Measurements from ENCODE around the gene TMEM270. TPM values are rescaled to one million over a fixed set of nuclear protein-coding genes. Genes with fewer than 3 reads are reported as not detected.
"Not testable (repeated sequence)": the region's sequence is repeated elsewhere in the genome, so short reads cannot be mapped to it uniquely, and the experiment has no call there.

The TMEM270 gene
- not detected for total RNA-seq

- Mint-ChIP-seq H3K4me3 (no peak within 1 kb of the TSS), H3K36me3 (ENCODE audit: low read depth) (no peaks in the 10 kb centered on the region), H3K27ac (no peak within 1 kb of the TSS), H3K9me3 (ENCODE audit: low read depth) (no peaks in the 10 kb centered on the region), H3K4me1 (peaks cover under 1% of the 10 kb centered on the region), H3K27me3 (peaks cover 12% of the 10 kb centered on the region)
- DNase-seq, result no peak
- ATAC-seq, result no peak
- ChIA-PET POLR2A (no interaction called here), CTCF (no interaction called here)
- intact Hi-C loops (cut with DNase I, micrococcal nuclease), result no loop called here
Observed at GRCh38 chr7:73860859-73861258, at the start of gene TMEM270. Gene TMEM270 (plus strand): TSS chr7:73861159. CDS start chr7:73861195, 36 bp downstream.

GRCh38 chr7:73811760-73812168 is 49.2 kb upstream of the TMEM270 start:
- H3K27me3 Mint-ChIP-seq, result peaks cover 7% of the 10 kb centered on the region
- intact Hi-C loops (cut with DNase I, micrococcal nuclease), result loop anchor here (1.0 kb wide), 1 partner anchor 44 kb away; no protein-coding TSS in a partner anchor
- peak; percentile 79 for DNase-seq
- no peak overlapping the region for H3K4me3 Mint-ChIP-seq
- H3K36me3 Mint-ChIP-seq (ENCODE audit: low read depth), result no peaks in the 10 kb centered on the region
- no peaks in the 10 kb centered on the region for H3K9me3 Mint-ChIP-seq (ENCODE audit: low read depth)
- H3K4me1 Mint-ChIP-seq, result no peaks in the 10 kb centered on the region
- peak; percentile 86 for ATAC-seq
- ChIA-PET CTCF (interaction anchor here (0.6 to 2.1 kb wide), 6 partner anchors 16 to 534 kb away, joined by 3 to 15 read pairs (median 4); no protein-coding TSS in a partner anchor), POLR2A (no interaction called here)
- H3K27ac Mint-ChIP-seq, result no peak overlapping the region

DNA sequence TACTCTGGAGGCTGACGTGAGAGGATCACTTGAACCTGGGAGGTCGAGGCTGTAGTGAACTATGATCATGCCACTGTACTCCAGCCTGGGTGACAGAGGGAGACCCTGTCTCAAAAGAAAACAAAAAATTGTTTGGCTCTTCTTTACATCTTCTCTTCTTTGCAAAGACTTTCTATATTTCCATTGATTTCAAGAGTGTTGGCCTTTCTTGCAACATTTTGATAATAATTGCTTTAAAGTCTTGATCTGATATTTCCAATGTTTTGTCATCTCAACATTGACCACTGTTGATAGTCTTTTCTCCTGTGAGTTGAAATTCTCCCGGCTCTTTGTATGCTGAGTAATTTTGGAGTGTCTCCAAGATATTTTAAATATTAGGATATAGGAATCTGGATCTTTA is 48.0 kb upstream of the TMEM270 start:
- H3K27me3 Mint-ChIP-seq, result peaks cover 7% of the 10 kb centered on the region
- no peak overlapping the region for H3K27ac Mint-ChIP-seq
- no peaks in the 10 kb centered on the region for H3K36me3 Mint-ChIP-seq (ENCODE audit: low read depth)
- H3K4me1 Mint-ChIP-seq, result no peaks in the 10 kb centered on the region
- ChIA-PET CTCF (interaction anchor here (2.1 kb wide), 1 partner anchor 41 kb away, joined by 15 read pairs; no protein-coding TSS in a partner anchor), POLR2A (no interaction called here)
- intact Hi-C loops (cut with DNase I, micrococcal nuclease), result no loop called here
- no peak for ATAC-seq
- no peaks in the 10 kb centered on the region for H3K9me3 Mint-ChIP-seq (ENCODE audit: low read depth)
- no peak overlapping the region for H3K4me3 Mint-ChIP-seq
- DNase-seq, result no peak

DNA sequence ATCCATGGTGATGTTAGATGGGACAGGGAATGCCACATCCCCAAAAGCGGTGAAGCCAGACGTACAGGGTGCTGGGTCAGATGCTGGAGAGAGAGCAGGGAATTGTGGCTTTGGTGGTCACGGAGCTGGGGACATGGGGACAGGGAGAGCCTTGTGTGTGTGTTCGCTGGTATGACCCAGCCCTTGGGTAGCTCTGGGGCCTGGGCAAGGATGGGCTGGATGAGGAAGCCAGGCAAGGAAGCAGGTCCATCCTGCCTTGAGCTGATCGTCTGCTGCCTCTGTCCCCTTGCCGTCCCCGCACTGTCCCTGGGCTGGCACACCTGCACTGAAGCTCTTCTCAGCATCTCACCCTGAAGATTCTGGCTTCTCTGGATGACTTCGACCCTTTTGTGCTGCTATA is 45.5 kb upstream of the TMEM270 start:
- CTCF ChIA-PET, result no interaction called here
- ATAC-seq, result no peak

DNA sequence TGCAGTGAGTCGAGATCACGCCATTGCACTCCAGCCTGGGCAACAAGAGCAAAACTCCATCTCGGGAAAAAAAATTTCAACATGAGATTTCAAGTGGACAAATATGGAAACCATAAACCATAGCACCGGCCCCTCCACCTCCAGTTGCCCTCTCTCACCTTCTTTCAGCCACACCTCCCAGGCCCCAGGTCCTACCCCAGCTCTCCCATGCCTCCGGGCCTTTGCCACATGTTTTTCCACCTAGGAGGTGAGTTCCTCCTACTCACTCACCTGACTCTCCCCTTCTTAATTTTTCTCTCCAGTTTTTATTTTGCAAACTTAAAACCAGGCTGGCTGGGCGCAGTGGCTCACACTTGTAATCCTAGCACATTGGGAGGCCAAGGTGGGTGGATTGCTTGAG is 43.8 kb upstream of the TMEM270 start:
- no peak for DNase-seq
- ChIA-PET POLR2A (no interaction called here), CTCF (no interaction called here)
- H3K4me1 Mint-ChIP-seq, result no peaks in the 10 kb centered on the region
- H3K36me3 Mint-ChIP-seq (ENCODE audit: low read depth), result no peaks in the 10 kb centered on the region
- H3K27me3 Mint-ChIP-seq, result peaks cover 7% of the 10 kb centered on the region
- H3K9me3 Mint-ChIP-seq (ENCODE audit: low read depth), result no peaks in the 10 kb centered on the region
- no peak for ATAC-seq
- H3K4me3 Mint-ChIP-seq, result no peak overlapping the region
- intact Hi-C loops (cut with DNase I, micrococcal nuclease), result no loop called here
- no peak overlapping the region for H3K27ac Mint-ChIP-seq

More for the DNA sequence above, 45.5 kb upstream of the TMEM270 start:
- H3K27ac Mint-ChIP-seq, result no peak overlapping the region
- no peaks in the 10 kb centered on the region for H3K9me3 Mint-ChIP-seq (ENCODE audit: low read depth)
- H3K4me3 Mint-ChIP-seq, result no peak overlapping the region
- no peaks in the 10 kb centered on the region for H3K36me3 Mint-ChIP-seq (ENCODE audit: low read depth)
- POLR2A ChIA-PET, result no interaction called here
- peaks cover 9% of the 10 kb centered on the region for H3K27me3 Mint-ChIP-seq
- H3K4me1 Mint-ChIP-seq, result no peaks in the 10 kb centered on the region
- no peak for DNase-seq
- intact Hi-C loops (cut with DNase I, micrococcal nuclease), result no loop called here

DNA sequence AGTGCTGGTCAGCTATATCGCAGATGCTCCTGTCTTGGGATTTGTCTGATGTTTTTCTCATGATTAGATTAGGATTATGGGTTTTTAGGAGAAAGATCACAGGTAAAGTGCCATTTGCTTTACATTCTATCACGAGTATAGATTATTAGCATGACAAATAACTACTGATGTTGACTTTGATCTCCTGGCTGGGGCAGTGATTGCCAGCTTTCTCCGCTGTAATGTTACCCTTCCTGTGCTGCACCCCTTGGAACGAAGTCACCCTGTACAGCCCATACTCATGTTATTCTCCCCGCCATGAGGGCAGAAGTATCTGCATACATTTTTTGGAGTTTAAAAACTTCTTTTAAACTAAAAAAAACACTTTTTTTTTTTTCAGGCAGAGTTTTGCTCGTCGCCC is 40.9 kb upstream of the TMEM270 start:
- Mint-ChIP-seq H3K4me1 (peaks cover 2% of the 10 kb centered on the region), H3K36me3 (ENCODE audit: low read depth) (no peaks in the 10 kb centered on the region), H3K4me3 (no peak overlapping the region), H3K9me3 (ENCODE audit: low read depth) (no peaks in the 10 kb centered on the region), H3K27ac (no peak overlapping the region), H3K27me3 (peaks cover 4% of the 10 kb centered on the region)
- DNase-seq, result no peak
- ChIA-PET POLR2A (no interaction called here), CTCF (no interaction called here)
- intact Hi-C loops (cut with DNase I, micrococcal nuclease), result no loop called here
- ATAC-seq, result no peak

- CTCF ChIA-PET; H3K9me3 Mint-ChIP-seq (ENCODE audit: low read depth); H3K27ac Mint-ChIP-seq; H3K4me1 Mint-ChIP-seq; POLR2A ChIA-PET; H3K27me3 Mint-ChIP-seq; intact Hi-C loops (cut with DNase I, micrococcal nuclease); DNase-seq; H3K36me3 Mint-ChIP-seq (ENCODE audit: low read depth); ATAC-seq; H3K4me3 Mint-ChIP-seq: not testable (repeated sequence)
Observed at GRCh38 chr7:73821597-73822285, 39.2 kb upstream of the TMEM270 start.

DNA sequence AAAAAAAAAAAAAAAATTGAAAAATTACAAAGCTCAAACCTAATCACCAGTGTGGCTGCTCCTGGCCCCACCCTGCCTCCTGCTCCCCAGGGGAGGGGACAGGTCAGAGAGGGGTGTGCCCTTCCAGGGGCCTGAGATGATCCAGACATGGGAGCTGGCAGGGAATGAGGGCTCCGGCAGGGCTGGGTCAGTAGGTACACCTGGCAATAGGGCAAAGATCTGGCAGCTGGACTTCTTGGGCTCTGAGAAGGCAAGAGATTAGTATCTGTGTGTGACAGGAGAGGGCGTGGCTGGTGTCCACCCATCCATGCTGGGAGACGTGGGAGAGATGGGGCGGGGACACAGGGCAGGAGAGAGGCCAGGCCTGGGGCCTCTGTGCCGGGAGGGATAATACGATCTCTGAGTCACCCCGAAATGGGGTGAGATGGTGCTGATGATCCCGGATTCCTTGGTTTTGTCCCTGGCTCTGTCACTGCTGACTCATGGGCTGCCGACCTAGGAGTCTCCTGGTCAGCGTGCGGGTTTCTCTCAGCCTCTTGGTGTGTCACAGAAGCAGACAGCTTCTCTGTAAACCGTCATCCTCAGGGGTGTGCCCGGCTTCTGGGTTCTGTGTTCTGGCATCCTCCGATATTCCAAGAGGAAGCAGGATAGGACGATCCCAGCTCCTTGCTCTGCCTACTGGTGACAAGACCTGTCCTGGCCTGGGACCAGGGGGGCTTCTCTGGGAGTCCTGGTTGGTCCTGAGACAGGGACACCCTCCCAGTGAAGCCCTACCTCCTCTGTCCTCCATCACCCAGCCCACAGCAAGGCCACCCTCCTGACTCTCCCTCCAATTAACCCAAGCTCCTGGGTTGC is 38.4 kb upstream of the TMEM270 start:
- H3K27ac Mint-ChIP-seq, result no peak overlapping the region
- no peak for ATAC-seq
- H3K36me3 Mint-ChIP-seq (ENCODE audit: low read depth), result no peaks in the 10 kb centered on the region
- ChIA-PET CTCF (interaction anchor here (1.7 kb wide), 1 partner anchor 32 kb away, joined by 6 read pairs; no protein-coding TSS in a partner anchor), POLR2A (no interaction called here)
- DNase-seq, result no peak
- intact Hi-C loops (cut with DNase I, micrococcal nuclease), result no loop called here
- H3K27me3 Mint-ChIP-seq, result peaks cover 2% of the 10 kb centered on the region
- H3K9me3 Mint-ChIP-seq (ENCODE audit: low read depth), result no peaks in the 10 kb centered on the region
- H3K4me3 Mint-ChIP-seq, result no peak overlapping the region
- peaks cover 14% of the 10 kb centered on the region for H3K4me1 Mint-ChIP-seq

DNA sequence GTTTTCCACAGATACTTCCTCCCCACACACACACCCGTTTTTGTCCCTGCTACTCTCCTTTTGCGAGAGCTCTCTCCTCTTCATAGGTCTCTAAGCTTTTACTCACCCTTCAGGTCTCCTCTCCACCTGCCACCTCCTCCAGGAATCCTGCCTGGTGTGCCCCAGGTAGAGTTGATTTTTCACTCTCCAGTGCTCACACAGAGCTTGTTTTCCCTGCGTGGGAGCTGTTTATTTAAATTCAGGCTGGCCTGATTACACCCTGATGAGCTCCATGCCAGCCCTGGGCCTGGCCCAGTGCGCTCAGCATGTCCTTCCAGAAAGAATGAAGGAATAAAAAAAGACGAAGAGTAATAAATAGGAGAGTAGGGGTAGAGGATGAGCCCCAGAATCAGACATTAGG is 37.7 kb upstream of the TMEM270 start:
- ATAC-seq (no peak), DNase-seq (no peak)
- peaks cover 2% of the 10 kb centered on the region for H3K27me3 Mint-ChIP-seq
- intact Hi-C loops (cut with DNase I, micrococcal nuclease), result no loop called here
- H3K4me3 Mint-ChIP-seq, result no peak overlapping the region
- H3K4me1 Mint-ChIP-seq, result peaks cover 20% of the 10 kb centered on the region
- H3K27ac Mint-ChIP-seq, result no peak overlapping the region
- H3K36me3 Mint-ChIP-seq (ENCODE audit: low read depth), result no peaks in the 10 kb centered on the region
- ChIA-PET POLR2A (no interaction called here), CTCF (interaction anchor here (1.7 kb wide), 1 partner anchor 31 kb away, joined by 6 read pairs; no protein-coding TSS in a partner anchor)
- no peaks in the 10 kb centered on the region for H3K9me3 Mint-ChIP-seq (ENCODE audit: low read depth)

- no peaks in the 10 kb centered on the region for H3K9me3 Mint-ChIP-seq (ENCODE audit: low read depth)
- ChIA-PET POLR2A (no interaction called here), CTCF (interaction anchor here (1.7 kb wide), 1 partner anchor 30 kb away, joined by 6 read pairs; no protein-coding TSS in a partner anchor)
- ATAC-seq (no peak), DNase-seq (no peak)
- H3K4me3 Mint-ChIP-seq, result no peak overlapping the region
- peaks cover 26% of the 10 kb centered on the region for H3K4me1 Mint-ChIP-seq
- H3K36me3 Mint-ChIP-seq (ENCODE audit: low read depth), result no peaks in the 10 kb centered on the region
- no peak overlapping the region for H3K27ac Mint-ChIP-seq
- H3K27me3 Mint-ChIP-seq, result peaks cover 2% of the 10 kb centered on the region
- intact Hi-C loops (cut with DNase I, micrococcal nuclease), result no loop called here
Observed at GRCh38 chr7:73823873-73824592, 36.9 kb upstream of the TMEM270 start.

DNA sequence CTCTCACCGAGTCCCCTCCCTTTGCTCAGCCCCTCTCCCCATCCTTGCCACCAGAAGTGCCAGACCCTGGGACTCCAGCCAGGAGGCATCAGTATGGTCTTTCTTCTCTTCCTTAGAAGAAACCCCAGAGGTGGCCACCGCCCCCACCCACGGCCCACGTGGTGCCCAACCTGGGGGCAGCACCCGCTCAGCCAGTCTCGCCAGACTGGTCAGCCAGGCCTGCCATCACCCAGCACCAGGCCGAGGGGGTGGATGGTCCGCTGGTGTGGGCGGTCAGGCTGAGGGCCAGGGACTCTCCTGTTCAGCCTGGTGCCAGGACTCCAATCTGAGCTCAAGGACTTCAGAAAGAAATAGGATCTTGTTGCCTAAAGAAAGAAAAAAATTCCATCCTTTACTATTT is 36.0 kb upstream of the TMEM270 start:
- Mint-ChIP-seq H3K36me3 (ENCODE audit: low read depth) (no peaks in the 10 kb centered on the region), H3K9me3 (ENCODE audit: low read depth) (no peaks in the 10 kb centered on the region), H3K4me3 (no peak overlapping the region), H3K27me3 (peaks cover 5% of the 10 kb centered on the region), H3K27ac (no peak overlapping the region), H3K4me1 (peaks cover 26% of the 10 kb centered on the region)
- CTCF ChIA-PET, result interaction anchor here (2.8 kb wide), 1 partner anchor 29 kb away, joined by 11 read pairs; no protein-coding TSS in a partner anchor
- DNase-seq (no peak), ATAC-seq (no peak)
- POLR2A ChIA-PET, result no interaction called here
- intact Hi-C loops (cut with DNase I, micrococcal nuclease), result no loop called here
